ENCODE data around the gene RMRP. TPM values are rescaled to one million over a fixed set of nuclear protein-coding genes. Genes with fewer than 3 reads are reported as not detected.
A peak's percentile ranks its signal among the peaks of the same experiment; 100 is the strongest.

Gene RMRP
- 118,473 TPM for total RNA-seq

DNA sequence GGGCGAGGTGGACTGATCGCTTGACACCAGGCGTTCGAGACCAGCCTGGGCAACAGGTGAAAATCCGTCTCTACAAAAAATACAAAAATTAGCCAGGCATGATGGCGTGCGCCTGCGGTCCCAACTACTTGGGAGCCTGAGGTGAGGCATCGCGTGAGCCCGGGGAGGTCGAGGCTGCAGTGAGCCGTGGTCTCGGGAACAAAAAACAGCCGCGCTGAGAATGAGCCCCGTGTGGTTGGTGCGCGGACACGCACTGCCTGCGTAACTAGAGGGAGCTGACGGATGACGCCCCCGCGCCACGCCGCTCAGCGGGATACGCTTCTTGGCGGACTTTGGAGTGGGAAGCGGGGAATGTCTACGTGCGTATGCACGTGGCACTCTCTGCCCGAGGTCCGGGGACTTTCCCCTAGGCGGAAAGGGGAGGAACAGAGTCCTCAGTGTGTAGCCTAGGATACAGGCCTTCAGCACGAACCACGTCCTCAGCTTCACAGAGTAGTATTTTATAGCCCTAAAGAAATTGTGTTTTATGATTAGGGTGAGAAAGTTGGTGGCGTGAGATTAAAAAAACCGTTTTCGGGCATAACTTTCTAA, at the start of gene RMRP:
Gene RMRP (minus strand): TSS at position 474 of the 591 bp plus-strand sequence.
- H3K9ac ChIP-seq (ENCODE audit: low read depth in 1 of 3, low read length in 3 of 3): peak within 1 kb of the TSS; percentile 95 to 99 (median 99)
- peak within 1 kb of the TSS; percentile 99 for H3K27ac ChIP-seq (ENCODE audit: low read depth, low read length)
- H3K4me3 ChIP-seq (ENCODE audit: low read length in 3 of 3): peak within 1 kb of the TSS; percentile 76 to 91 (median 90)
- H3K36me3 ChIP-seq (ENCODE audit: control insufficient read depth in 3 of 3, insufficient read depth in 3 of 3, low read length in 3 of 3): peaks cover 9 to 11% (median 11%) of the 10 kb centered on the region in 3 donors
- no peaks in the 10 kb centered on the region for H3K9me3 ChIP-seq (ENCODE audit: control insufficient read depth in 3 of 3, low read length in 3 of 3)
- no peaks in the 10 kb centered on the region for H3K27me3 ChIP-seq (ENCODE audit: control insufficient read depth in 3 of 3, insufficient read depth in 3 of 3, low read length in 3 of 3)
- H3K4me1 ChIP-seq (ENCODE audit: control insufficient read depth in 3 of 3, insufficient read depth in 3 of 3, low read length in 3 of 3): peaks cover 26 to 44% (median 28%) of the 10 kb centered on the region in 3 donors

DNA sequence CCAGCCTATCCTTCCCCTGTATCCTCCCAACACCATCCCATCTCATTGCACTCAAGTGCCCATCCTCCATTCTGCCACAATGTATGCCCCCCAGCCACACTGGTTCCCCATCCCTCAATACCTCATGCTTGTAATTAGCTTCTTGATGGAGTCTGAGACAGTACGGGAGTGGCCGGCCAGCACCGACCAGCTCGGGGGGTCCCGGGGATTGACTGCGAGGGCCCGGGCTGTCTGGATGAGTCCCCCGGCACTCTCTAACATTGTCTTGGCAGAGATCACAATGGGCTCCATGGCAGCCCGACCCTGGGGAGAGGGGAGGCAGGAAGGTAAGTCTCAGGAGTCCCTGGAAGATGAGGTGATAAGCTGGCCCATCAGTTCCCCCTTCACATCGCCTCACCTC, 49.1 kb upstream of the RMRP start:
- peaks cover 87 to 93% (median 88%) of the 10 kb centered on the region in 3 donors for H3K36me3 ChIP-seq (ENCODE audit: control insufficient read depth in 3 of 3, insufficient read depth in 3 of 3, low read length in 3 of 3)
- H3K9ac ChIP-seq (ENCODE audit: low read depth in 1 of 3, low read length in 3 of 3): no peak overlapping the region
- H3K9me3 ChIP-seq (ENCODE audit: control insufficient read depth in 3 of 3, low read length in 3 of 3): no peaks in the 10 kb centered on the region
- H3K27ac ChIP-seq (ENCODE audit: low read depth, low read length): no peak overlapping the region
- H3K4me1 ChIP-seq (ENCODE audit: control insufficient read depth in 3 of 3, insufficient read depth in 3 of 3, low read length in 3 of 3): no peaks in the 10 kb centered on the region
- H3K27me3 ChIP-seq (ENCODE audit: control insufficient read depth in 3 of 3, insufficient read depth in 3 of 3, low read length in 3 of 3): no peaks in the 10 kb centered on the region
- H3K4me3 ChIP-seq (ENCODE audit: low read length in 3 of 3): no peak overlapping the region

DNA sequence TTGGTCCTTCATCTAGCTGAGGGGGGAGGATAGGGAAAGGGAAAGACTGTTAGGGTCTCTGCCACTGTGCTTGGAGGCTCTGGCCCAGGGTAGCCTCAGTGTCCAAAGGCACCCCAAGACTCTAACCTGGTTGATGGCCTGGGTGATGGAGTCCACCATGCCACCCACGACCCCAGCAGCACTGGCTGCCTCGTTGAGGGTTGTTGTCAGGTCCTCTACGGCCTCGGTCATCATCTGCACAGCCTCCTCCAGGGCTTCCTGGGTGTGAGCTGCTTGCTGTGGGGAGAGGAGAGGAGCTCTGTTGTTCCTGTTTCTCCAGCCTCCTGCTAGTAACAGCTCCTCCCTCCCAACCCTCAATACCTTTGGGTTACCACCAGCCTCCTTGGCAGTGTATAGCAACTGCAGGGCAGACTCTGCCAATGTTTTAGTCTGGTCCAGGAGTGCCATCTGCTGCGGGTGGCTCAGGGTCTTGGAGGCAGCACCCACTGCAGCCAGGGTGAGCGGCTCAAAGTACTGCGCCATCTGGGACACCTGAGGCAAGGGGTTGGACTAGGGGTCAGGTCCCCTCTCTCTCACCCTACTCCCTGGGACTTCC, 48.1 kb upstream of the RMRP start:
- Histone ChIP-seq H3K27ac (ENCODE audit: low read depth, low read length) (no peak overlapping the region), H3K9me3 (ENCODE audit: control insufficient read depth in 3 of 3, low read length in 3 of 3) (no peaks in the 10 kb centered on the region), H3K4me1 (ENCODE audit: control insufficient read depth in 3 of 3, insufficient read depth in 3 of 3, low read length in 3 of 3) (no peaks in the 10 kb centered on the region), H3K4me3 (ENCODE audit: low read length in 3 of 3) (no peak overlapping the region), H3K9ac (ENCODE audit: low read depth in 1 of 3, low read length in 3 of 3) (no peak overlapping the region), H3K27me3 (ENCODE audit: control insufficient read depth in 3 of 3, insufficient read depth in 3 of 3, low read length in 3 of 3) (no peaks in the 10 kb centered on the region), H3K36me3 (ENCODE audit: control insufficient read depth in 3 of 3, insufficient read depth in 3 of 3, low read length in 3 of 3) (peaks cover 86 to 92% (median 88%) of the 10 kb centered on the region in 3 donors)

DNA sequence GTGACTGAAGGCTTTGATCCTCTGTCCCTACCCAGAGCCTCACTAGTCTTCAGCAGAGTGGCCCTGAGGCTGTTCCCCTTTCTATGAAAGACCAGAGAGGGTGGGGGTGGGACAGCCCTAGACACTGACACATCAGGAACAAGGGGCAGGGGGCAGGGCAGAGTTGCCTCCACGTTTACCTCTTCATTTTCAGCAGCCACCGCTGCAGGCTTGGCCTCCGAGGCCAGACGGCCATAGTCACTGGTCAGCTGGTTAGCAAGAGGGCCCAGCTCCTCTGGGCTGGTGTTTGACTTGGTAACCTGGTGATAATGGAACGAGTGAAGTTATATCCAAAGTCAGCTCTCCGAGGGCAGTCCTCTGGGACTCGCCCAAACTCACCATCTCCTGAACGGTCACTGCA, 47.6 kb upstream of the RMRP start:
- no peak overlapping the region for H3K4me3 ChIP-seq (ENCODE audit: low read length in 3 of 3)
- no peaks in the 10 kb centered on the region for H3K27me3 ChIP-seq (ENCODE audit: control insufficient read depth in 3 of 3, insufficient read depth in 3 of 3, low read length in 3 of 3)
- H3K9ac ChIP-seq (ENCODE audit: low read depth in 1 of 3, low read length in 3 of 3): no peak overlapping the region
- H3K9me3 ChIP-seq (ENCODE audit: control insufficient read depth in 3 of 3, low read length in 3 of 3): no peaks in the 10 kb centered on the region
- H3K4me1 ChIP-seq (ENCODE audit: control insufficient read depth in 3 of 3, insufficient read depth in 3 of 3, low read length in 3 of 3): no peaks in the 10 kb centered on the region
- H3K36me3 ChIP-seq (ENCODE audit: control insufficient read depth in 3 of 3, insufficient read depth in 3 of 3, low read length in 3 of 3): peaks cover 85 to 92% (median 88%) of the 10 kb centered on the region in 3 donors
- H3K27ac ChIP-seq (ENCODE audit: low read depth, low read length): no peak overlapping the region

DNA sequence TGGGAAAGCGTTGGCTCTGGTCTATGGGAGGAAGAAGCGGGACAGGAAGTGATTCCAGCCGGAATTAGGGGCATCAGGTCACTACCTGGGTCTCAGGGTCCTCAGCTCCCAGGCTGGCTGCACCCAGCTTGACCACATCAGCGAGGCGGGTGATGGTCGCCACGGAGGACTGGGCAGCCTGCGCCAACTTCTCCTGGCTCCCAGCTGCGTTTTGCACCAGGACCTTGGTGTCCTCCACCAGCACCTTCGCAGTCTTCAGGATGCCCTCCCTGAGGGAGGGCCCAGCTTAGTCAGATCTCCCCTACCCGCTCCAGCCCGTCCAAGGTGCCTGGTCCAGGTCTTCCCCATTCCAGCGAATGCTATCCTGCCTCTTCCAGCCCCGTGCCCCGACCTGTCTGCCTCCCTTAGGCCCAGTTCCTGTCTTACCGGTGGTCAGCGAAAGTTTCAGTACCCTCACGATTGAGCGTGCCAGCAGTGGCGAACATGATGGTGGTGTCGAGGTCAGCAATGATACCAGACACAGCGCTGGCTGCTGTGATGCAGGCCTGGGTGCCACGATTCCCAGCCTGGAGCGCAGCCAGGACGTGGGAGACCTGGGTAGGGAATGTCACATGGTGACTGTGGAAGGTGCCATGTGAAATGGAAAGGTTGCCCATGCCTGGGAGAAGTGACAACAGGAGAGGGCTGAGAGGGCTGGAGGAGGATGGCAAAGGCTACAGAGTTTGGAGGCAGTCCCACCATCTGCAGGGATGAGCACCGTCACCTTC, 46.3 kb upstream of the RMRP start:
- H3K4me3 ChIP-seq (ENCODE audit: low read length in 3 of 3): no peak overlapping the region
- no peaks in the 10 kb centered on the region for H3K9me3 ChIP-seq (ENCODE audit: control insufficient read depth in 3 of 3, low read length in 3 of 3)
- H3K9ac ChIP-seq (ENCODE audit: low read depth in 1 of 3, low read length in 3 of 3): peak overlapping the region in 1 of 3 donors; percentile 25
- H3K27me3 ChIP-seq (ENCODE audit: control insufficient read depth in 3 of 3, insufficient read depth in 3 of 3, low read length in 3 of 3): no peaks in the 10 kb centered on the region
- no peaks in the 10 kb centered on the region for H3K4me1 ChIP-seq (ENCODE audit: control insufficient read depth in 3 of 3, insufficient read depth in 3 of 3, low read length in 3 of 3)
- no peak overlapping the region for H3K27ac ChIP-seq (ENCODE audit: low read depth, low read length)
- H3K36me3 ChIP-seq (ENCODE audit: control insufficient read depth in 3 of 3, insufficient read depth in 3 of 3, low read length in 3 of 3): peaks cover 92 to 98% (median 97%) of the 10 kb centered on the region in 3 donors

DNA sequence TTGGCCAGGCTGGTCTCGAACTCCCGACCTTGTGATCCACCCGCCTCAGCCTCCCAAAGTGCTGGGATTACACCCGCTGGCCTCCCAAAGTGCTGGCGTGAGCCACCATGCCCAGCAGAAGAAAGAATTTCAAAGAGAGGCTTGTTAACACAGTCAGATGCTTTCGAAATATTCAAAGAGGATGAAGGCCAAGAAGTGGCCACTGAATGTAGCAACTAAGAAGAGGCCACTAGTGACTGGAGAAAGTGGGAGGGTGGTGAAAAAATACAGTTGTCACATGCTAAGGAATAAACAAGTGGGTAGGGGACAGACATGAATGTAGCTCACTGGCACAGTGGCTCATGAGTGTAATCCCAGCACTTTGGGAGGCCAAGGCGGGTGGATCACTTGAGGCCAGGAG, 44.9 kb upstream of the RMRP start:
- Histone ChIP-seq H3K27ac (ENCODE audit: low read depth, low read length) (no peak overlapping the region), H3K4me1 (ENCODE audit: control insufficient read depth in 3 of 3, insufficient read depth in 3 of 3, low read length in 3 of 3) (no peaks in the 10 kb centered on the region), H3K4me3 (ENCODE audit: low read length in 3 of 3) (no peak overlapping the region), H3K36me3 (ENCODE audit: control insufficient read depth in 3 of 3, insufficient read depth in 3 of 3, low read length in 3 of 3) (peaks cover 95 to 99% (median 98%) of the 10 kb centered on the region in 3 donors), H3K9me3 (ENCODE audit: control insufficient read depth in 3 of 3, low read length in 3 of 3) (no peaks in the 10 kb centered on the region), H3K9ac (ENCODE audit: low read depth in 1 of 3, low read length in 3 of 3) (no peak overlapping the region), H3K27me3 (ENCODE audit: control insufficient read depth in 3 of 3, insufficient read depth in 3 of 3, low read length in 3 of 3) (no peaks in the 10 kb centered on the region)

DNA sequence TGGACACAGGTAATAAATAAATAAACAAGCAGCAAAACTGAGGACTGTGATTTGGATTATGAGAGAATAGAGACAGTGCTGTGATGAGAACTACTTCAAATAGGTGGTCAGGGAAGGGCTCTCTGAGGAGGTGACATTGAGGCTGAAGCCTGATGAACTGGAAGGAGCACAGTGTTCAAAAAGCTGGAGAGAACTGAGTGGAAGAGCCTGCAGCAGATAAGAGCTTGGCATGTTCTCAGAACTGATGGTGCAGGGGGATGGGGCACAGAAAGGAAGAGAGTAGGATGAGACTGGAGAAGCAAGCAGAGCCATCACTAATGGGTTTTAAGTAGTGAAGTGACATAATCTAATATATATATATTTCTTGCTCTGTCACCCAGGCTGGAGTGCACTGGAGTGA, 43.1 kb upstream of the RMRP start:
- Histone ChIP-seq H3K27ac (ENCODE audit: low read depth, low read length) (no peak overlapping the region), H3K9me3 (ENCODE audit: control insufficient read depth in 3 of 3, low read length in 3 of 3) (no peaks in the 10 kb centered on the region), H3K27me3 (ENCODE audit: control insufficient read depth in 3 of 3, insufficient read depth in 3 of 3, low read length in 3 of 3) (no peaks in the 10 kb centered on the region), H3K36me3 (ENCODE audit: control insufficient read depth in 3 of 3, insufficient read depth in 3 of 3, low read length in 3 of 3) (peaks cover 89 to 99% (median 89%) of the 10 kb centered on the region in 3 donors), H3K4me1 (ENCODE audit: control insufficient read depth in 3 of 3, insufficient read depth in 3 of 3, low read length in 3 of 3) (peaks cover 4 to 10% (median 8%) of the 10 kb centered on the region in 3 donors), H3K4me3 (ENCODE audit: low read length in 3 of 3) (no peak overlapping the region), H3K9ac (ENCODE audit: low read depth in 1 of 3, low read length in 3 of 3) (no peak overlapping the region)

DNA sequence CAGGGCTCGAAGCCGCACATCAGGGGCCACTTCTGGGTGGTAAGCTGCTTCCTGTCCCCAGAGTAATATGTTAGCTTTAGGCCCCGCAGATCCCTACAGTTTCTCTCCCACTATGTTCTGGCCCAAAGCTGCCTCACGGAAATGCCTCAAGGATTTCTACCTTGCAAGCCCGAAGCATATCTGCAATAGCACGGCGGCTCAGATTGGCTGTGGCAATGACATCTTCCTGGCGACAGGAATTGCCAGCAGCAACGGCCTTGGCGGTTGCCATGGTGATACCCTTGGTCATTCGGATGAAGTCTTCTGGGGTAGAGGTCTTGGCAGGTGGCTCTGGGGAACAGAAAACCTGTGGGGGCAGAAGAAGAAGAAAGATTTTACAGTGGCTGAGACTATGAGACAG, 42.2 kb upstream of the RMRP start:
- no peaks in the 10 kb centered on the region for H3K9me3 ChIP-seq (ENCODE audit: control insufficient read depth in 3 of 3, low read length in 3 of 3)
- H3K4me3 ChIP-seq (ENCODE audit: low read length in 3 of 3): no peak overlapping the region
- H3K27me3 ChIP-seq (ENCODE audit: control insufficient read depth in 3 of 3, insufficient read depth in 3 of 3, low read length in 3 of 3): no peaks in the 10 kb centered on the region
- H3K4me1 ChIP-seq (ENCODE audit: control insufficient read depth in 3 of 3, insufficient read depth in 3 of 3, low read length in 3 of 3): peaks cover 4 to 10% (median 9%) of the 10 kb centered on the region in 3 donors
- H3K27ac ChIP-seq (ENCODE audit: low read depth, low read length): no peak overlapping the region
- H3K9ac ChIP-seq (ENCODE audit: low read depth in 1 of 3, low read length in 3 of 3): no peak overlapping the region
- peaks cover 80 to 91% (median 82%) of the 10 kb centered on the region in 3 donors for H3K36me3 ChIP-seq (ENCODE audit: control insufficient read depth in 3 of 3, insufficient read depth in 3 of 3, low read length in 3 of 3)

DNA sequence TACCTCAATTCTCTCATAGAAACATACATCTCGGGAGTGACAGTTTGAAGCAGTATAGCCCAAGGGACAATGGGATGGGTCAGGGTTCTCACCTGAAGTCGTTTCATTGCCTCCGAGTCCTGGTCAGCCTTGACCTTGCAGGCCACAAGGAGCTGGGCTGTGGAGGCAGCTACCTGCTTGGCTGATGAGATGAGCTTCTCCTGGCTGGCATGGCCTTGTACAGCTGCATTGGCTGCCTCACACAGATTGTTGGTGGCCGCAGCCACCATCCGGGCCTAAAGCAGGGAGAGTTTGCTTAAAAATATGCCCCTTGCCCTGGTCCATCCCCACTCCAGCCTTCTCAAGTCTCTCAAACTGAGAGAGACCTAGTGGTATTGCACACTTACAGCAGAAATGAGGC, 40.4 kb upstream of the RMRP start:
- H3K27ac ChIP-seq (ENCODE audit: low read depth, low read length): no peak overlapping the region
- H3K36me3 ChIP-seq (ENCODE audit: control insufficient read depth in 3 of 3, insufficient read depth in 3 of 3, low read length in 3 of 3): peaks cover 62 to 73% (median 64%) of the 10 kb centered on the region in 3 donors
- H3K4me1 ChIP-seq (ENCODE audit: control insufficient read depth in 3 of 3, insufficient read depth in 3 of 3, low read length in 3 of 3): peaks cover 4 to 10% (median 9%) of the 10 kb centered on the region in 3 donors
- H3K9me3 ChIP-seq (ENCODE audit: control insufficient read depth in 3 of 3, low read length in 3 of 3): no peaks in the 10 kb centered on the region
- H3K9ac ChIP-seq (ENCODE audit: low read depth in 1 of 3, low read length in 3 of 3): no peak overlapping the region
- no peak overlapping the region for H3K4me3 ChIP-seq (ENCODE audit: low read length in 3 of 3)
- H3K27me3 ChIP-seq (ENCODE audit: control insufficient read depth in 3 of 3, insufficient read depth in 3 of 3, low read length in 3 of 3): no peaks in the 10 kb centered on the region

DNA sequence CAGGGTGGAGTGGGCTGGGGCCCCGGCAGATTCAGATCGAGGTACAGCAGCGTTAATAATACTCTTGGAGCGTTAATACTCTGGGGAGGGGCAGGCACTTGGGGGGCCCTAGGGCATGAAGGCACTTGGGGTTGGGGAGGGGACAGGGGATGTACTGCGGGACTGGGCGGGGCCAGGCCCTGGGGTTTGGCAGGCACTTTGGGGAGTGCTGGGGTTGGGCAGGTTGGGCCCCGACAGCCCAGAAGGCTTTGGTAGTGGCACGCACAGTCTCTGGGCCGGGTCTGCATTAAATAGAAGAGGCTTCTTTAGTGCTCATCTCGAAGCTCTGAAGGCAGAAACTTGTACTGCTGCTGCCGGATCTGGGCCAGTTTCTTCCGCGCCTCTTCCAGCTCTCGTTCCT, 39.7 kb upstream of the RMRP start:
- H3K36me3 ChIP-seq (ENCODE audit: control insufficient read depth in 3 of 3, insufficient read depth in 3 of 3, low read length in 3 of 3): peaks cover 55 to 66% (median 57%) of the 10 kb centered on the region in 3 donors
- H3K9me3 ChIP-seq (ENCODE audit: control insufficient read depth in 3 of 3, low read length in 3 of 3): no peaks in the 10 kb centered on the region
- peaks cover 4 to 10% (median 9%) of the 10 kb centered on the region in 3 donors for H3K4me1 ChIP-seq (ENCODE audit: control insufficient read depth in 3 of 3, insufficient read depth in 3 of 3, low read length in 3 of 3)
- H3K9ac ChIP-seq (ENCODE audit: low read depth in 1 of 3, low read length in 3 of 3): no peak overlapping the region
- H3K4me3 ChIP-seq (ENCODE audit: low read length in 3 of 3): no peak overlapping the region
- no peaks in the 10 kb centered on the region for H3K27me3 ChIP-seq (ENCODE audit: control insufficient read depth in 3 of 3, insufficient read depth in 3 of 3, low read length in 3 of 3)
- H3K27ac ChIP-seq (ENCODE audit: low read depth, low read length): no peak overlapping the region
